ENCODE data around the gene KIRREL3. TPM values are rescaled to one million over a fixed set of nuclear protein-coding genes. Genes with fewer than 3 reads are reported as not detected.

KIRREL3 gene
- total and polyA plus RNA-seq, 2 experiments from 2014 or later, result 16.1 to 35.6 TPM

DNA sequence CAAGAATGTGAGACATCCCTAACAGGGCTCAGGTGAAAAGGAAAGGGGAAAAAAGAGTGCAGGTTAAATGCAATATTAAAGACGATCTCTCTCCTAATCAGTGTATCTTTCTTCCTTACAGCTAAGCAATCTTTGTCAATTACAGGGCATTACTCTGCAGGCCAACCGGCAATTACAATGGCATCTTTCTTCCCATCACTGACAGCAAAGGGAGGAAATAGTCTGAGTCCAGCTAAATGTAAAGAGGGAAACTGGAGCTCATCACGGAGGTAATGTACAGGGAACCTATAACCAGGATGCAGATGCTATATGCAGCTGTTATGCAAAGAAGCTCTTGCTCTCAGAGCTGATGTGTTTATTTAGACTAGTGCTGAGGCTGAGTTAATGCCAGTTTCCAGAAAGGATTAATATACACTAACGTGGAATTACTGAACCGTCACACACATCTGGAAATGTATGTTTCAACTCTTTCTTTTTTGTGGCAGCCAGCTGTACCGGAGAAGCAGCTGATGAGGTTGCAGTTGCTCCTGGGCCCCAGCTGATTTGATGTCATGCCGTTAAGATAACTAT, 121.6 kb downstream of the KIRREL3 start:
- in situ Hi-C loops (cut with MboI), result no loop called here
- H3K4me3 ChIP-seq, result no peak overlapping the region
- H3K9ac ChIP-seq, result no peak overlapping the region
- no peaks in the 10 kb centered on the region for H3K9me2 ChIP-seq (ENCODE audit: insufficient read depth)
- no peaks in the 10 kb centered on the region for H3K36me3 ChIP-seq (ENCODE audit: low read depth)
- no peaks in the 10 kb centered on the region for H3K9me3 ChIP-seq (ENCODE audit: low read depth)
- no peak for DNase-seq
- no peaks in the 10 kb centered on the region for H3K27me3 ChIP-seq (replicated peaks; ENCODE audit: insufficient read depth)
- H2AFZ ChIP-seq, result no peak overlapping the region
- TF ChIP-seq EZH2phosphoT487 (IDR thresholded peaks at IDR 0.05; ENCODE audit: insufficient read depth, low read depth), result no peak
- TF ChIP-seq EZH2 (IDR thresholded peaks at IDR 0.05; ENCODE audit: insufficient read depth, poor library complexity, severe bottlenecking), result no peak
- WGBS, 2 experiments (ENCODE audit: low coverage in 1 of 2, low lambda C conversion rate in 2 of 2, missing lambda C conversion rate in 2 of 2), result 28 to 30% methylated on average over 7 of the region's 7 CpGs
- peaks cover 69% of the 10 kb centered on the region for H3K79me2 ChIP-seq (ENCODE audit: insufficient read depth)
- H3K27ac ChIP-seq, result no peak overlapping the region
- peaks cover 11% of the 10 kb centered on the region for H3F3A ChIP-seq (ENCODE audit: insufficient read depth)
- H4K20me1 ChIP-seq (ENCODE audit: insufficient read depth), result 0 out of 2 replicates have a peak, but pooled peaks cover 6% of the 10 kb centered on the region
- no peak overlapping the region for H3K4me2 ChIP-seq (ENCODE audit: unreplicated experiment)
- H3K4me1 ChIP-seq (ENCODE audit: insufficient read depth), result peaks cover 8% of the 10 kb centered on the region; the same call in 1 of the 2 replicates

DNA sequence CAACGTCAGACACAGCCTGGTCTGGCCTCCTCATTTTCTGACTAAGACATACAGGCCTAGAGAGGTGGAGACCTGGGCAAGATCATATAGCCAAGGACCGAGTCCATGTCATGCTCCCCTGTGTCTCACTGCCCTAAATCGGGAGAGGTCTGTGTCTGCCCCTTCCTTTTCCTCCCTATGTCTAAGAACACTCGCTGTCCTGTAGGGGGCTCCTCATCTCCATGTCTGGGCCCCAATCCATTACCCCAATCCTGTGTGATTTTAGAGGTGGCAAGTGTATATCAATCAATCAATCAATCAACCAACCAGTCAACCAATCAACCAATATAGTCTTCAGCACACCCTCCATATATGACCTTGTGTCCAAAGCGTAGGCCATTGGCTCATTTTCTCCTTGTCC, 125.7 kb downstream of the KIRREL3 start:
- no peak overlapping the region for H3K9ac ChIP-seq
- H3K36me3 ChIP-seq (ENCODE audit: low read depth), result no peaks in the 10 kb centered on the region
- DNase-seq, result no peak
- no peak for TF ChIP-seq EZH2phosphoT487 (IDR thresholded peaks at IDR 0.05; ENCODE audit: insufficient read depth, low read depth)
- no peak for TF ChIP-seq EZH2 (IDR thresholded peaks at IDR 0.05; ENCODE audit: insufficient read depth, poor library complexity, severe bottlenecking)
- peak overlapping the region; percentile 32 for H3K4me2 ChIP-seq (ENCODE audit: unreplicated experiment)
- no peak overlapping the region for H2AFZ ChIP-seq
- no peaks in the 10 kb centered on the region for H4K20me1 ChIP-seq (ENCODE audit: insufficient read depth)
- no peaks in the 10 kb centered on the region for H3K9me2 ChIP-seq (ENCODE audit: insufficient read depth)
- peaks cover 12% of the 10 kb centered on the region; the same call in 1 of the 2 replicates for H3K4me1 ChIP-seq (ENCODE audit: insufficient read depth)
- H3K4me3 ChIP-seq, result no peak overlapping the region
- peaks cover 41% of the 10 kb centered on the region for H3K79me2 ChIP-seq (ENCODE audit: insufficient read depth)
- 37% methylated on average over 5 of the region's 5 CpGs for WGBS, 2 experiments (ENCODE audit: low coverage in 1 of 2, low lambda C conversion rate in 2 of 2, missing lambda C conversion rate in 2 of 2)
- no peaks in the 10 kb centered on the region for H3K9me3 ChIP-seq (ENCODE audit: low read depth)
- peaks cover 11% of the 10 kb centered on the region for H3F3A ChIP-seq (ENCODE audit: insufficient read depth)
- H3K27ac ChIP-seq, result no peak overlapping the region
- in situ Hi-C loops (cut with MboI), result no loop called here
- no peaks in the 10 kb centered on the region for H3K27me3 ChIP-seq (replicated peaks; ENCODE audit: insufficient read depth)

DNA sequence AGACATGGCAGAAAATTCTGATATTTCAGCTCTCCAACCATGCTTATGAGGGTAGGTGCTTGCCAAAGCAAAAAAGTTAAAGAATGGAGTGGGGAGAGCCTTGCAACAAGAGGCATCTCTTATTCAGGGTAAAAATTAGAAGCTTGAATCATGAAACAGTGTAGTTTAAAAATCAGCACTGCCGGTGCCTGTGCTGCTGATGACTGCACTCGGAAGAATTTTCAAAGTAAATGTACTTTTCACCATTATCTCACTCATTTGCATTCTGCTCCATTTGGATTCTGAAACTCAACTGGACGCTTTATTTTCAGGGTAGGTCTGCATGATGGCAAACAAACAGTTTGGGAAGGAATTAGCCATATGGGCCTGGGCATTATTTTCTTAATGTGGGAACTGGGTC, 126.3 kb downstream of the KIRREL3 start:
- Histone ChIP-seq H3K36me3 (ENCODE audit: low read depth) (no peaks in the 10 kb centered on the region), H2AFZ (no peak overlapping the region), H3K27ac (peak overlapping the region; percentile 22; the same call in 1 of the 2 replicates), H3K9me2 (ENCODE audit: insufficient read depth) (no peaks in the 10 kb centered on the region), H4K20me1 (ENCODE audit: insufficient read depth) (no peaks in the 10 kb centered on the region), H3K4me2 (ENCODE audit: unreplicated experiment) (peak overlapping the region; percentile 32), H3K4me3 (no peak overlapping the region), H3K79me2 (ENCODE audit: insufficient read depth) (peaks cover 37% of the 10 kb centered on the region), H3F3A (ENCODE audit: insufficient read depth) (peaks cover 11% of the 10 kb centered on the region), H3K9ac (no peak overlapping the region), H3K9me3 (ENCODE audit: low read depth) (no peaks in the 10 kb centered on the region), H3K4me1 (ENCODE audit: insufficient read depth) (peaks cover 15% of the 10 kb centered on the region; the same call in 1 of the 2 replicates), H3K27me3 (replicated peaks; ENCODE audit: insufficient read depth) (no peaks in the 10 kb centered on the region)
- TF ChIP-seq EZH2phosphoT487 (IDR thresholded peaks at IDR 0.05; ENCODE audit: insufficient read depth, low read depth) (no peak), EZH2 (IDR thresholded peaks at IDR 0.05; ENCODE audit: insufficient read depth, poor library complexity, severe bottlenecking) (no peak)
- in situ Hi-C loops (cut with MboI), result no loop called here
- WGBS, 2 experiments (ENCODE audit: low coverage in 1 of 2, low lambda C conversion rate in 2 of 2, missing lambda C conversion rate in 2 of 2), result 58 to 67% methylated on average over 3 of the region's 3 CpGs
- peak; percentile 47 for DNase-seq

DNA sequence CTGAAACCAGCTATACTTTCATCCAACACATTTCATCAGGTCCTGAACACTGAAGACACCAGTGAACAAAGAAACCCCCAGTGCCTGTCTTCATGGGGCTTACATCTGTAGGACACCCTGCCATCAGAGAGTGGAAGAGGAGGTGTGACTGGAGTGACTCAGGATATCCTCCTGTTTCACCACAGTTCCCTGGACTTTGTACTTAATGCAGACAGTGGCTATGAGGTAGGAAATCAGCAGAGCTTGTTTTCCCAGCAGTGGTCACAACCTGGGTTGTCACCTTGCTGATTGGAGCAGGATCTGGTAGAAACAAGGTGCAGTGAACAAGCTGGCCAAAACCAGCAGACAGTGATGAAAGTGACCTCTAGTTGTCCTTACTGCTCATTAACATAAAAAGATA, 128.8 kb downstream of the KIRREL3 start:
- DNase-seq, result peak; percentile 36
- H3K9me2 ChIP-seq (ENCODE audit: insufficient read depth), result no peaks in the 10 kb centered on the region

More for the DNA sequence above, 128.8 kb downstream of the KIRREL3 start:
- H3K4me3 ChIP-seq, result no peak overlapping the region
- no peak overlapping the region for H3K9ac ChIP-seq
- H3K27me3 ChIP-seq (replicated peaks; ENCODE audit: insufficient read depth), result no peaks in the 10 kb centered on the region
- H2AFZ ChIP-seq, result no peak overlapping the region
- H4K20me1 ChIP-seq (ENCODE audit: insufficient read depth), result no peaks in the 10 kb centered on the region
- no peaks in the 10 kb centered on the region for H3K36me3 ChIP-seq (ENCODE audit: low read depth)
- no peak overlapping the region for H3K4me2 ChIP-seq (ENCODE audit: unreplicated experiment)
- H3K27ac ChIP-seq, result no peak overlapping the region
- H3K79me2 ChIP-seq (ENCODE audit: insufficient read depth), result peaks cover 14% of the 10 kb centered on the region
- peaks cover 11% of the 10 kb centered on the region for H3F3A ChIP-seq (ENCODE audit: insufficient read depth)
- in situ Hi-C loops (cut with MboI), result no loop called here
- peaks cover 15% of the 10 kb centered on the region; the same call in 1 of the 2 replicates for H3K4me1 ChIP-seq (ENCODE audit: insufficient read depth)
- H3K9me3 ChIP-seq (ENCODE audit: low read depth), result no peaks in the 10 kb centered on the region
- no peak for TF ChIP-seq EZH2 (IDR thresholded peaks at IDR 0.05; ENCODE audit: insufficient read depth, poor library complexity, severe bottlenecking)
- TF ChIP-seq EZH2phosphoT487 (IDR thresholded peaks at IDR 0.05; ENCODE audit: insufficient read depth, low read depth), result no peak
